ENCODE results near the gene COL18A1. TPM values are rescaled to one million over a fixed set of nuclear protein-coding genes. Genes with fewer than 3 reads are reported as not detected.

The COL18A1 gene
- polyA plus RNA-seq, 1 of the 3 experiments (the other 2 are of a cell fraction): 118 TPM

GRCh38 chr21:45439901-45440461, 35.0 kb downstream of the COL18A1 start (continued):
- TF ChIP-seq USF2 (IDR thresholded peaks at IDR 0.05; ENCODE audit: borderline replicate concordance, low read depth, low read length) (no peak), RXRA (IDR thresholded peaks at IDR 0.05; ENCODE audit: borderline replicate concordance, low read depth) (no peak), TAF1 (IDR thresholded peaks at IDR 0.05; ENCODE audit: borderline replicate concordance, low read depth, low read length) (no peak), TEAD4 (IDR thresholded peaks at IDR 0.05; ENCODE audit: borderline replicate concordance, insufficient read depth) (no peak), FOXJ3 (CRISPR knock-in tag; IDR thresholded peaks at IDR 0.05) (no peak), FOXM1 (IDR thresholded peaks at IDR 0.05; ENCODE audit: low read depth) (no peak), ZBTB33 (IDR thresholded peaks at IDR 0.05; ENCODE audit: borderline replicate concordance, low read depth) (no peak), NFIC (IDR thresholded peaks at IDR 0.05; ENCODE audit: borderline replicate concordance) (no peak), IRF3 (IDR thresholded peaks at IDR 0.05; ENCODE audit: low read depth, low read length) (no peak)

- peaks cover 0 to 10% of the 10 kb centered on the region in 2 experiments for H3K36me3 ChIP-seq (replicated peaks in 1 of 2; ENCODE audit: control insufficient read depth in 1 of 2, insufficient read depth in 2 of 2, low read length in 1 of 2)
- H3K79me2 ChIP-seq (ENCODE audit: insufficient read depth): peaks cover 69% of the 10 kb centered on the region
- CTCF ChIA-PET: interaction anchor here (1.0 to 4.7 kb wide), 18 partner anchors 10 to 304 kb away, joined by 3 to 57 read pairs (median 6); partner anchors contain the start of gene POFUT2
- peaks cover 0 to 4% of the 10 kb centered on the region in 2 experiments; a peak in 1 of 4 replicates for H3K4me1 ChIP-seq (ENCODE audit: control insufficient read depth in 1 of 2, insufficient read depth in 2 of 2, low read depth in 1 of 2, low read length in 1 of 2)
- no peak overlapping the region for H3K27ac ChIP-seq (ENCODE audit: low read depth in 2 of 2, low read length in 1 of 2)
- peaks cover 26% of the 10 kb centered on the region; the same call in 1 of the 2 replicates for H4K20me1 ChIP-seq (ENCODE audit: insufficient read depth)
- no peaks in the 10 kb centered on the region for H3K9me2 ChIP-seq
- TF ChIP-seq TAF1 (IDR thresholded peaks at IDR 0.05; ENCODE audit: borderline replicate concordance, low read depth, low read length) (no peak), REST (IDR thresholded peaks at IDR 0.05; ENCODE audit: low read depth, low read length) (no peak), EP300 (IDR thresholded peaks at IDR 0.05; ENCODE audit: borderline replicate concordance in 1 of 2, low read depth in 1 of 2, low read length in 1 of 2) (no peak), SIN3A (IDR thresholded peaks at IDR 0.05; ENCODE audit: borderline replicate concordance, low read depth, low read length) (no peak), IRF3 (IDR thresholded peaks at IDR 0.05; ENCODE audit: low read depth, low read length) (no peak), GABPA (IDR thresholded peaks at IDR 0.05; ENCODE audit: low read depth) (no peak)
- no peaks in the 10 kb centered on the region for H3K9me3 ChIP-seq
- no peak for DNase-seq
- no peaks in the 10 kb centered on the region for H3K27me3 ChIP-seq (ENCODE audit: insufficient read depth)
- no peak overlapping the region for H3K4me2 ChIP-seq
- no peak overlapping the region for H3K9ac ChIP-seq
- no peaks in the 10 kb centered on the region for H3F3A ChIP-seq (replicated peaks; ENCODE audit: insufficient read depth)
- POLR2A ChIA-PET: interaction anchor here (0.6 to 0.9 kb wide), 2 partner anchors 117 to 148 kb away, joined by 3 read pairs; no protein-coding TSS in a partner anchor
- no peak overlapping the region for H2AFZ ChIP-seq (ENCODE audit: low read depth)
- no peak overlapping the region for H3K4me3 ChIP-seq (ENCODE audit: low read depth in 2 of 2, low read length in 1 of 2)
- WGBS (ENCODE audit: low lambda C conversion rate): 96% methylated on average over 12 of the region's 22 CpGs
Observed at GRCh38 chr21:45440736-45441350, 35.9 kb downstream of the COL18A1 start.
